GM12878 (cell line): Measurements from ENCODE around the gene S100A3. TPM values are rescaled to one million over a fixed set of nuclear protein-coding genes. Genes with fewer than 3 reads are reported as not detected.

Source experiments
- ATAC-seq: fragments of 200-7000 bp; cut with Tn5 transposase; 3 replicates; pipeline ENCODE4 v1.9.1; 2020; ENCODE audit warnings: mild to moderate bottlenecking, moderate library complexity
- BruUV-seq: library from RNA; stranded (reverse); fragments of 400-500 nt; replicated peaks from 2 replicates; lab custom pipeline; 2021; lab: Mats Ljungman, UMichigan
- CTCF ChIA-PET: fragments of 300-600 bp; sonication (Branson Sonifier 250); formaldehyde crosslinking; extraction: SDS; loops from one replicate; lab custom pipeline; 2021; ENCODE audit warnings: inconsistent platforms; lab: Yijun Ruan, JAX
- POLR2A ChIA-PET: fragments of 350-600 bp; formaldehyde crosslinking; extraction: SDS; loops from one replicate; lab custom pipeline; 2021; ENCODE audit warnings: inconsistent platforms; lab: Charles Lee
- RAD21 ChIA-PET: fragments of 300-600 bp; sonication (Branson Sonifier 250); formaldehyde crosslinking; loops from one replicate; lab custom pipeline; 2023; ENCODE audit warnings: antibody characterized with exemption; ENCODE audit not compliant: unreplicated experiment; lab: Charles Lee
- SMC1A ChIA-PET: fragments of 300-600 bp; sonication (Branson Sonifier 250); formaldehyde crosslinking; loops from one replicate; lab custom pipeline; 2023; ENCODE audit not compliant: unreplicated experiment, uncharacterized antibody; lab: Charles Lee
- DNase-seq: peaks from one replicate; pipeline ENCODE4 v3.0.0-alpha.2; 2011; ENCODE audit warnings: low read depth, low spot score
- FAIRE-seq: peaks from 3 replicates; lab custom pipeline; 2011; peaks lifted over from hg19 to GRCh38; lab: Jason Lieb, UNC
- H2AFZ ChIP-seq: 2 replicates; pipeline ENCODE4 v1.6.0; 2011; ENCODE audit warnings: low read depth, low read length, control low read depth; ENCODE audit not compliant: control insufficient read depth
- H3K27ac ChIP-seq: 2 replicates; pipeline ENCODE4 v1.5.1; 2011; ENCODE audit warnings: control low read depth; ENCODE audit not compliant: control insufficient read depth, insufficient read depth
- H3K27me3 ChIP-seq, 2 experiments: replicated peaks in 1 of 2; 2 replicates each; pipeline versions ENCODE4 v1.6.0 to v1.6.1; 2011; ENCODE audit warnings: low read length in 1 of 2; ENCODE audit not compliant: control insufficient read depth in 2 of 2, insufficient read depth in 2 of 2
- H3K36me3 ChIP-seq, 2 experiments: 2 replicates each; pipeline ENCODE4 v1.5.1; 2011; ENCODE audit warnings: low read length in 1 of 2; ENCODE audit not compliant: control insufficient read depth in 2 of 2, insufficient read depth in 2 of 2
- H3K4me1 ChIP-seq: 2 replicates; pipeline ENCODE4 v1.6.1; 2011; ENCODE audit warnings: mild to moderate bottlenecking, low read length, moderate library complexity, mixed read lengths; ENCODE audit not compliant: control insufficient read depth, insufficient read depth
- H3K4me2 ChIP-seq: 2 replicates; pipeline ENCODE4 v1.6.0; 2011; ENCODE audit warnings: control low read depth; ENCODE audit not compliant: control insufficient read depth, insufficient read depth
- H3K4me3 ChIP-seq: fragments of 200-600 bp; sonication (generic); 2 replicates; pipeline ENCODE4 v1.5.1; 2016
- H3K79me2 ChIP-seq: 2 replicates; pipeline ENCODE4 v1.6.0; 2011; ENCODE audit warnings: low read length; ENCODE audit not compliant: control insufficient read depth, insufficient read depth
- H3K9ac ChIP-seq: 2 replicates; pipeline ENCODE4 v1.8.0; 2011; ENCODE audit warnings: low read length, control low read depth, mixed read lengths; ENCODE audit not compliant: control insufficient read depth, insufficient read depth
- H3K9me3 ChIP-seq: replicated peaks from 3 replicates; pipeline ENCODE4 v1.5.1; 2011; ENCODE audit warnings: mild to moderate bottlenecking, low read length; ENCODE audit not compliant: control insufficient read depth, insufficient read depth
- H4K20me1 ChIP-seq: 2 replicates; pipeline ENCODE4 v1.6.0; 2011; ENCODE audit not compliant: control insufficient read depth, insufficient read depth
- BCL3 ChIP-seq: IDR thresholded peaks from 2 replicates; pipeline ENCODE4 v1.6.1; 2011; ENCODE audit warnings: borderline replicate concordance, low read depth, mild to moderate bottlenecking, moderate library complexity, low read length; ENCODE audit not compliant: insufficient read depth, poor library complexity, severe bottlenecking
- CUX1 ChIP-seq: IDR thresholded peaks from 2 replicates; pipeline ENCODE4 v1.6.1; 2012; ENCODE audit warnings: improper control_type of control experiment, low read depth, low read length; ENCODE audit not compliant: insufficient replicate concordance
- IKZF2 ChIP-seq, 2 experiments: fragments of 450-650 bp; IDR thresholded peaks; 2 replicates each; pipeline ENCODE4 v1.6.1; 2017; ENCODE audit warnings: mild to moderate bottlenecking in 2 of 2, moderate library complexity in 2 of 2
- IRF4 ChIP-seq: IDR thresholded peaks from 2 replicates; pipeline ENCODE4 v1.6.1; 2011; ENCODE audit warnings: low read depth, low read length
- MTA3 ChIP-seq: IDR thresholded peaks from 2 replicates; pipeline ENCODE4 v1.6.1; 2012; ENCODE audit warnings: low read length, inconsistent platforms, borderline replicate concordance
- NFIC ChIP-seq: IDR thresholded peaks from 2 replicates; pipeline ENCODE4 v1.6.1; 2012; ENCODE audit warnings: low read depth, mild to moderate bottlenecking, inconsistent platforms, low read length, moderate library complexity
- PAX5 ChIP-seq: IDR thresholded peaks from 2 replicates; pipeline ENCODE4 v1.6.1; 2011; ENCODE audit warnings: low read depth, low read length, borderline replicate concordance
- POLR2A ChIP-seq: IDR thresholded peaks from 2 replicates; pipeline ENCODE4 v1.6.1; 2011; ENCODE audit warnings: low read depth, mild to moderate bottlenecking, low read length
- SIX5 ChIP-seq: IDR thresholded peaks from 2 replicates; pipeline ENCODE4 v1.6.1; 2011; ENCODE audit warnings: mild to moderate bottlenecking, low read depth, low read length, moderate library complexity; ENCODE audit not compliant: severe bottlenecking
- WGBS: methylation state at CpG from one replicate; pipeline ENCODE4 v1.1.6; 2016; ENCODE audit warnings: low lambda C conversion rate; ENCODE audit not compliant: insufficient replicate concordance, insufficient coverage; ENCODE audit errors: missing lambda C conversion rate; 5-methylcytosine and 5-hydroxymethylcytosine counted together
- in situ Hi-C: fragments of 300-500 bp; cut with MboI; formaldehyde crosslinking; loops from 9 replicates; pipeline ENCODE4 v1.14.3; 2018; ENCODE audit warnings: mixed read lengths
- intact Hi-C: fragments of 100-400 bp; cut with micrococcal nuclease; formaldehyde crosslinking; loops from one replicate; pipeline ENCODE4 v1.14.2; 2022; ENCODE audit not compliant: unreplicated experiment
- polyA plus RNA-seq, 11 experiments: library from polyadenylated mRNA; depleted of rRNA in 4 of 11; unstranded in 6 of 11; stranded (reverse) in 5 of 11; fragments of >200 nt; fragmentation: Nextera tagmentation in 4 of 11; fragmentation: Illumina TruSeq in 1 of 11; extraction: Ambion mirVana in 4 of 11; extraction: Trizol in 1 of 11; gene quantifications; 1 replicate in 1 of 11; 2 replicates in 10 of 11; pipeline versions ENCODE4 v1.2.1 to v1.2.3, GENCODE V29; 2011 to 2016; ENCODE audit warnings: inconsistent platforms in 2 of 11, missing spikeins in 2 of 11, low read depth in 1 of 11
- total RNA-seq, 4 experiments: library from RNA; depleted of rRNA in 3 of 4; stranded (reverse); fragments of >200 nt in 3 of 4; fragmentation: Illumina TruSeq in 1 of 4; extraction: Trizol in 1 of 4; gene quantifications; 2 replicates each; pipeline versions ENCODE4 v1.2.1 to v1.2.3, GENCODE V29; 2013 to 2021
- TF ChIP-seq, protein P1 (sequence below): IDR thresholded peaks from 2 replicates; pipeline ENCODE4 v1.6.1; 2011; ENCODE audit warnings: borderline replicate concordance, low read depth, mild to moderate bottlenecking, moderate library complexity, mixed read lengths, low read length; ENCODE audit not compliant: insufficient read depth; ENCODE audit errors: extremely low read length
- TF ChIP-seq, protein P2 (sequence below): fragments of 450-650 bp; IDR thresholded peaks from 2 replicates; pipeline ENCODE4 v1.6.1; 2017; ENCODE audit warnings: borderline replicate concordance
- TF ChIP-seq, protein P3 (sequence below): fragments of 450-650 bp; IDR thresholded peaks from 2 replicates; pipeline ENCODE4 v1.6.1; 2018; ENCODE audit warnings: borderline replicate concordance, mild to moderate bottlenecking; ENCODE audit not compliant: partially characterized antibody

The S100A3 gene
- total and polyA plus RNA-seq, 10 of the 15 experiments (the other 5 are each of a cell fraction or from before 2014, with no cell fraction given) = 0.32 to 0.45 TPM; not detected in 8

DNA sequence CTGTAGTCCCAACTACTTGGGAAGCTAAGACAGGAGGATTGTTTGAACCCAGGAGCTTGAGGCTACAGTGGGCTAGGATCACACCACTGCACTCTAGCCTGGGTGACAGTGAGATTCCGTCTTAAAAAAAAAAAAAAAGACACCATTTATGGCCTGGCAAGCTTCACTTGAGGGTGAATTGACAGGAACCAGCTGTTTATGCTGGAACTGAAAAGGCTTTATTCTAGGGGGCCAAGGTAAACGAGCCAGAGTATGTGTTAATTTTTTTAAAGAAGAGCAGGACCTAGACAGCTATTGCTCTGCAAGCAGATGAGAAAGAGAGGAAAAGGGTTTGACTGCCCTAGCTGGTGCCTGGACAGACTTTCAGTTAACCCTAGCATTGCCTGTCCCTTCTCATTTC lies 50.3 kb downstream of the S100A3 start:
- no peaks in the 10 kb centered on the region for H3K9me3 ChIP-seq
- intact Hi-C loops = loop anchor here (5.0 kb wide), 1 partner anchor 96 kb away; no protein-coding TSS in a partner anchor
- no peak for ATAC-seq
- CTCF ChIA-PET = interaction anchor here (1.0 to 8.0 kb wide), 7 partner anchors 9 to 147 kb away, joined by 3 to 326 read pairs (median 7); partner anchors contain the start of genes PGLYRP4 and S100A9
- SMC1A ChIA-PET = no interaction called here
- H3K9ac ChIP-seq = no peak overlapping the region
- no peak for DNase-seq
- FAIRE-seq = no peak
- no peak overlapping the region for H3K4me2 ChIP-seq
- H3K27me3 ChIP-seq = no peaks in the 10 kb centered on the region; a peak in 1 of 4 replicates
- no peaks in the 10 kb centered on the region for H3K79me2 ChIP-seq
- no TSS peak for BruUV-seq
- no peak overlapping the region for H3K27ac ChIP-seq
- no peak overlapping the region for H2AFZ ChIP-seq
- in situ Hi-C loops = loop anchor here (5.0 kb wide), 1 partner anchor 146 kb away; no protein-coding TSS in a partner anchor
- POLR2A ChIA-PET = no interaction called here
- no peaks in the 10 kb centered on the region for H4K20me1 ChIP-seq
- peaks cover 3% of the 10 kb centered on the region; the same call in 1 of the 2 replicates for H3K4me1 ChIP-seq
- 10% methylated on average over 2 of the region's 2 CpGs for WGBS
- RAD21 ChIA-PET = interaction anchor here (2.0 kb wide), 1 partner anchor 145 kb away, joined by 6 read pairs; no protein-coding TSS in a partner anchor
- H3K36me3 ChIP-seq = no peaks in the 10 kb centered on the region
- H3K4me3 ChIP-seq = no peak overlapping the region
- TF ChIP-seq NFIC (no peak), BCL3 (no peak), CUX1 (no peak), IRF4 (no peak), POLR2A (no peak), SIX5 (no peak), IKZF2 (IDR thresholded peaks at IDR 0.05) (no peak), PAX5 (no peak), MTA3 (no peak)
- TF ChIP-seq, protein P1, sequence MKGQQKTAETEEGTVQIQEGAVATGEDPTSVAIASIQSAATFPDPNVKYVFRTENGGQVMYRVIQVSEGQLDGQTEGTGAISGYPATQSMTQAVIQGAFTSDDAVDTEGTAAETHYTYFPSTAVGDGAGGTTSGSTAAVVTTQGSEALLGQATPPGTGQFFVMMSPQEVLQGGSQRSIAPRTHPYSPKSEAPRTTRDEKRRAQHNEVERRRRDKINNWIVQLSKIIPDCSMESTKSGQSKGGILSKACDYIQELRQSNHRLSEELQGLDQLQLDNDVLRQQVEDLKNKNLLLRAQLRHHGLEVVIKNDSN = no peak
- TF ChIP-seq, protein P2, sequence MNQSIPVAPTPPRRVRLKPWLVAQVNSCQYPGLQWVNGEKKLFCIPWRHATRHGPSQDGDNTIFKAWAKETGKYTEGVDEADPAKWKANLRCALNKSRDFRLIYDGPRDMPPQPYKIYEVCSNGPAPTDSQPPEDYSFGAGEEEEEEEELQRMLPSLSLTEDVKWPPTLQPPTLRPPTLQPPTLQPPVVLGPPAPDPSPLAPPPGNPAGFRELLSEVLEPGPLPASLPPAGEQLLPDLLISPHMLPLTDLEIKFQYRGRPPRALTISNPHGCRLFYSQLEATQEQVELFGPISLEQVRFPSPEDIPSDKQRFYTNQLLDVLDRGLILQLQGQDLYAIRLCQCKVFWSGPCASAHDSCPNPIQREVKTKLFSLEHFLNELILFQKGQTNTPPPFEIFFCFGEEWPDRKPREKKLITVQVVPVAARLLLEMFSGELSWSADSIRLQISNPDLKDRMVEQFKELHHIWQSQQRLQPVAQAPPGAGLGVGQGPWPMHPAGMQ = no peak
- TF ChIP-seq, protein P3, sequence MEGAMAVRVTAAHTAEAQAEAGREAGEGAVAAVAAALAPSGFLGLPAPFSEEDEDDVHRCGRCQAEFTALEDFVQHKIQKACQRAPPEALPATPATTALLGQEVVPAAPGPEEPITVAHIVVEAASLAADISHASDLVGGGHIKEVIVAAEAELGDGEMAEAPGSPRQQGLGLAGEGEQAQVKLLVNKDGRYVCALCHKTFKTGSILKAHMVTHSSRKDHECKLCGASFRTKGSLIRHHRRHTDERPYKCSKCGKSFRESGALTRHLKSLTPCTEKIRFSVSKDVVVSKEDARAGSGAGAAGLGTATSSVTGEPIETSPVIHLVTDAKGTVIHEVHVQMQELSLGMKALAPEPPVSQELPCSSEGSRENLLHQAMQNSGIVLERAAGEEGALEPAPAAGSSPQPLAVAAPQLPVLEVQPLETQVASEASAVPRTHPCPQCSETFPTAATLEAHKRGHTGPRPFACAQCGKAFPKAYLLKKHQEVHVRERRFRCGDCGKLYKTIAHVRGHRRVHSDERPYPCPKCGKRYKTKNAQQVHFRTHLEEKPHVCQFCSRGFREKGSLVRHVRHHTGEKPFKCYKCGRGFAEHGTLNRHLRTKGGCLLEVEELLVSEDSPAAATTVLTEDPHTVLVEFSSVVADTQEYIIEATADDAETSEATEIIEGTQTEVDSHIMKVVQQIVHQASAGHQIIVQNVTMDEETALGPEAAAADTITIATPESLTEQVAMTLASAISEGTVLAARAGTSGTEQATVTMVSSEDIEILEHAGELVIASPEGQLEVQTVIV = no peak
